GM12874 (cell line): ENCODE results near the gene MAML2.

Source experiments
- TF ChIP-seq, protein P1 (sequence below): IDR thresholded peaks from 2 replicates; pipeline ENCODE4 v1.5.1; 2011; ENCODE audit warnings: low read depth, mild to moderate bottlenecking, control low read depth, low read length, moderate library complexity; ENCODE audit not compliant: insufficient read depth

Gene MAML2

DNA sequence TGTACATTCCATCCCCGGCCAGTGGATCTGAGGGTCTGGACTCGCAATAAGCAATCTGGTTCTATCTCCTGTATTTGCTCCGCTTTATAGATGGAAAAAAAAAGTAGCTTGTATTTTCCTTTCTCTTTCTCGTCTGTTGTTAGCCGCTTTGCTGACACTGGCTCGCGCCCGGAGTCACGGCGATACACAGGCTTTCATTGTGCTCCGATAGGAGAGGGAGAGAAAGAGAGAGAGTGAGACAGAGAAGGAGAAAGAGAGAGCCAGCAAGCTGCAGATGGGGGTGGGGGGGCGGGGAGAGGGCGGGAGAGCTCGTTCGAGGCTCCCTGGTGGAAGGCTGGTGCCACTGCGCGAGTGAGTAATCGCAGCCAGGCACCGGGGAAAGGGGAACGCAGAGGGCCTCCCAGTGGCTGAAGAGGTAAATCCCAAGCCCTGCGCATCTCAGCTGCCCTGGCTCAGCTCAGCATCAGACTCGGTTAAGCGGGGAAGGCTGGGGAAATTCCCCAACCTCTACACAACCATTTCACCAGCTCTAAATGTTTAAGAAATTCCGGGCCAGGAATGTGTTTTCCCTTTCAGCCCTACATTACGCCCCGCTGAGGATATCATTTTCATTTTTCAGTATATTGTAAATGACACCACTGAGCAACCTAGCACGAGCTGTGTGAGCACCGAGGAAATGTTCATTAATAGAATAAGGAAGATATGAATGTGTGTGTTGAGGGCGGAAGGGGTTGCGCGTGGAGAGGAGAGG, at the start of gene MAML2:
MAML2 (minus strand) TSS at position 235 of the 751 bp plus-strand sequence. CDS start 1,300 bp downstream, outside the sequence.
- TF ChIP-seq, protein P1, sequence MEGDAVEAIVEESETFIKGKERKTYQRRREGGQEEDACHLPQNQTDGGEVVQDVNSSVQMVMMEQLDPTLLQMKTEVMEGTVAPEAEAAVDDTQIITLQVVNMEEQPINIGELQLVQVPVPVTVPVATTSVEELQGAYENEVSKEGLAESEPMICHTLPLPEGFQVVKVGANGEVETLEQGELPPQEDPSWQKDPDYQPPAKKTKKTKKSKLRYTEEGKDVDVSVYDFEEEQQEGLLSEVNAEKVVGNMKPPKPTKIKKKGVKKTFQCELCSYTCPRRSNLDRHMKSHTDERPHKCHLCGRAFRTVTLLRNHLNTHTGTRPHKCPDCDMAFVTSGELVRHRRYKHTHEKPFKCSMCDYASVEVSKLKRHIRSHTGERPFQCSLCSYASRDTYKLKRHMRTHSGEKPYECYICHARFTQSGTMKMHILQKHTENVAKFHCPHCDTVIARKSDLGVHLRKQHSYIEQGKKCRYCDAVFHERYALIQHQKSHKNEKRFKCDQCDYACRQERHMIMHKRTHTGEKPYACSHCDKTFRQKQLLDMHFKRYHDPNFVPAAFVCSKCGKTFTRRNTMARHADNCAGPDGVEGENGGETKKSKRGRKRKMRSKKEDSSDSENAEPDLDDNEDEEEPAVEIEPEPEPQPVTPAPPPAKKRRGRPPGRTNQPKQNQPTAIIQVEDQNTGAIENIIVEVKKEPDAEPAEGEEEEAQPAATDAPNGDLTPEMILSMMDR = peak; percentile 90

DNA sequence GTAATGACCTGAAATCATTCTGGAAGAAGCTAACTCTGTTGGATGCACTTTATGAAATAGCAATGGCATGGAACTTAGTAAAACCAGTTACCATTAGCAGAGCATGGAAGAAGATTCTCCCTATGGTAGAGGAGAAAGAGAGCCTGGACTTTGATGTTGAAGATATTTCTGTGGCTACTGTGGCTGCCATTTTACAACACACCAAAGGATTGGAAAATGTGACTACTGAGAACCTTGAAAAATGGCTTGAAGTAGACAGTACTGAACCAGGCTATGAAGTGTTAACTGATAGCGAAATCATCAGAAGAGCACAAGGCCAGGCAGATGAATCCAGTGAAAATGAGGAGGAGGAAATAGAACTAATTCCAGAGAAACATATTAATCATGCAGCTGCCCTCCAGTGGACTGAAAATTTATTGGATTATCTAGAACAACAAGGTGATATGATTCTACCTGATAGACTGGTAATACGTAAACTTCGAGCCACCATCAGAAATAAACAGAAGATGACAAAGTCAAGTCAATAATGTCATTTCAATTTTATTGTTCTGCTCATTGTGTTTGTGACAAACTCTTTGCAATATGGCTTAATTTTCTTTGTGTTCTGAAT, 48.8 kb upstream of the MAML2 start:
- TF ChIP-seq, protein P1 = no peak

- TF ChIP-seq, protein P1 = no peak
These were observed 47.4 kb upstream of the MAML2 start for GRCh38 chr11:96390488-96390792.

DNA sequence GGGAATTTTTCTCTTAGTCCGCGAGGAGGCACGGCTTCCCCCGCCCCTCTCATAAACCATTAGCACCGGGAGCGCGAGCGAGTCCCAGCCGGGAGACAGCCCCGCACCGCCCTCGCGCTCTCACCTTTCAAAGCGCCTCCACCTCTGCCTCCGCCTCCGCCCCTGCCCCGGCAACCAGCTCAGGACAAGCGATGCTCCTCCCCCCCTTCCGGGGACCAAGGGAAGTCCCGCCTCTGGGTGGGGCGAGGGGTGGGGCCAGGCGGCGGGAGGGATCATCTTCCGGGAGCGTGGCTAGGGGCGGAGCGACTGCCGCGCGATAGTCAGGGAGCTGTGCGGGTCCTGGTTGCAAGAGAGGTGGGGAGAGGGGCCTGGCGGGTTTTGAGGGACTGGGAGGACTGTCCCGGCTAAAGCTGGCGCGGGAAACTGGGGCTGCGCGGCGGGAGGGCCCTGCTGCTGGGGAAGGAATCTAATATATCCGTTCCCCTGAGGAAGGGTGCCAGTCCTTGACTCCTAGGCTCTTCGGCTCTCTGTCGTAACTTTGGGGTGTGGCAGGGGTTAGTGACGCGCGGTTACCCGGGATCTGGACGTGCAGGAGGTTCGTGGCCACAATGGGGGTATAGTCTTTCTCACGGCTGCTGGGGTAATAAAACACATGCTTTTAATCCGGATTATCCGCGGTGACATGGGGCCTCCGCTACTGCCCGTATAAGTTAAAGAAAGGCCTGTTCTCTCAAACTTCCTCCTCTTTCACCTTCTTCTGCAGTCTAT, 46.9 kb upstream of the MAML2 start, which contains the start of the genes CCDC82 and JRKL:
CCDC82 (minus strand) TSS at position 193 of the 768 bp plus-strand sequence. CDS start 5,165 bp downstream, outside the sequence.
JRKL (plus strand) TSS at position 294 of the 768 bp plus-strand sequence. CDS start 637 bp downstream, outside the sequence.
- TF ChIP-seq, protein P1 = no peak

GRCh38 chr11:96388891-96389719, 46.1 kb upstream of the MAML2 start:
- TF ChIP-seq, protein P1 = no peak

GRCh38 chr11:96385187-96385586, 42.2 kb upstream of the MAML2 start:
- TF ChIP-seq, protein P1 = no peak
